Coronary artery (tissue), 2 donors: ENCODE data around the gene TTLL8.
"Not testable (repeated sequence)": the region's sequence is repeated elsewhere in the genome, so short reads cannot be mapped to it uniquely, and the experiment has no call there.

Experiments used
- DNase-seq: peaks from one replicate; pipeline ENCODE4 v3.0.0-alpha.2; 2017; ENCODE audit warnings: low spot score
- H3K27ac ChIP-seq, 2 donors: fragments of 200-600 bp; sonication (generic); one replicate each; pipeline ENCODE4 v1.5.1; 2016 to 2019
- H3K4me3 ChIP-seq: fragments of 200-600 bp; sonication (generic); 2 replicates; pipeline ENCODE4 v1.5.1; 2016; ENCODE audit warnings: mild to moderate bottlenecking, moderate library complexity
- CTCF ChIP-seq: fragments of 200-600 bp; sonication (generic); IDR thresholded peaks from one replicate; pipeline ENCODE4 v1.5.1; 2019; ENCODE audit warnings: antibody characterized with exemption

TTLL8 gene

GRCh38 chr22:49986325-49986724 lies 71.8 kb downstream of the TTLL8 start:
- no peak for TF ChIP-seq CTCF
- DNase-seq = no peak
- Histone ChIP-seq H3K27ac (no peak overlapping the region), H3K4me3 (no peak overlapping the region)

- peak overlapping the region; percentile 63 for H3K4me3 ChIP-seq
- DNase-seq = no peak
- no peak for TF ChIP-seq CTCF
- no peak overlapping the region for H3K27ac ChIP-seq
These were observed 74.7 kb downstream of the TTLL8 start for GRCh38 chr22:49983148-49984042.

- DNase-seq, H3K4me3 ChIP-seq, H3K27ac ChIP-seq: not testable (repeated sequence)
These were observed 76.3 kb downstream of the TTLL8 start for GRCh38 chr22:49981799-49982198.

GRCh38 chr22:49979587-49980264 lies 78.4 kb downstream of the TTLL8 start:
- TF ChIP-seq CTCF = no peak
- Histone ChIP-seq H3K4me3 (no peak overlapping the region), H3K27ac (no peak overlapping the region)
- no peak for DNase-seq

- no peak overlapping the region for H3K27ac ChIP-seq
- no peak for TF ChIP-seq CTCF
- no peak overlapping the region for H3K4me3 ChIP-seq
- DNase-seq = no peak
These were observed 80.5 kb downstream of the TTLL8 start for GRCh38 chr22:49977578-49977977.

GRCh38 chr22:49976439-49977175 lies 81.5 kb downstream of the TTLL8 start:
- TF ChIP-seq CTCF = no peak
- no peak overlapping the region for H3K4me3 ChIP-seq
- H3K27ac ChIP-seq = no peak overlapping the region
- DNase-seq = no peak
